HG03108 (cell line): ENCODE measurements around the gene CAAP1.
"Not testable (repeated sequence)": the region's sequence is repeated elsewhere in the genome, so short reads cannot be mapped to it uniquely, and the experiment has no call there.

Source experiments
- ATAC-seq: cut with Tn5 transposase; IDR thresholded peaks from one replicate; pipeline ENCODE4 v1.9.1; 2021; ENCODE audit warnings: moderate library complexity; ENCODE audit not compliant: unreplicated experiment

The CAAP1 gene

GRCh38 chr9:26850995-26851394 lies 41.6 kb downstream of the CAAP1 start:
- ATAC-seq, result no peak

GRCh38 chr9:26833792-26834191 lies 58.8 kb downstream of the CAAP1 start:
- no peak for ATAC-seq

DNA sequence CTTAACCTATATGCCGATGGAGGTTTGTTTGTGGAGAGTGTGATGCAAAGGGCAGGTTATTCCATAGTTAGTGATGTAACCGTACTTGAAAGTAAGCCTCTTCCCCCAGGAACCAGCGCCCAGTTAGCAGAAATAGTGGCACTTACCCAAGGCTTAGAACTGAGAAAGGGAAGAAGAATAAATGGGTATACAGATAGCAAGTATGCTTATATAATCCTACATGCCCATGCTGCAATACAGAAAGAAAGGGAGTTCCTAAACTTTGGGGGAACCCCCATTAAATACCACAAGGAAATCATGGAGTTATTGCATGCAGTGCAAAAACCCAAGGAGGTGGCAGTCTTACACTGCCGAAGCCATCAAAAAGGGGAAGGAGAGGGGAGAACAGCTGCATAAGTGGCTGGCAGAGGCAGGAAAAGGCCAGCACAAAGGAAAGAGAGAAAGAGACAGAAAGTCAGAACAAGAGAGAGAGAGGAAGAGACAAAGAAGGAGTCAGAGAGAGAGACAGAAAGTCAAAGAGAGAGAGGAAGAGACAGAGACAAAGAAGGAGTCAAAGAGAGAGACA lies 64.1 kb downstream of the CAAP1 start:
- ATAC-seq, result not testable (repeated sequence)

GRCh38 chr9:26814799-26815198 lies 77.8 kb downstream of the CAAP1 start:
- ATAC-seq, result no peak

DNA sequence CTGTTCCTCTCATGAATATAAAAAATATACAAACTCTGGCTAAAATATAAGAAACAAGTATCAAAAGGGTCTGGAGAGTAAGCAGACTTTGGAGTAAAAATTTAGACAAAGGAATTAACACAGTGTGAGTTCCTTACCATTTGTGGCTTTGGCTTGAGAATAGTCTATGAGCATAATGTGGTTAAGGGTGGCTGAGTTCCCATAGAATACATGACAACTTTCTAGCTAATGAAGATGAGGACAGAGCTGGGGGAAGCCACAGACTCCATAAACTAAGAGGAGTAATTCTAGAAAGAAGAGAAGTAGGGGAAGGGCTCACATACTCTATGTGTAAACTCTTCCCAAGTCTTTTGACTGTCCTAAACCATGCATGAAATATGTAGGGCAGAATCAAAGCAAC lies 79.4 kb downstream of the CAAP1 start:
- ATAC-seq, result no peak

DNA sequence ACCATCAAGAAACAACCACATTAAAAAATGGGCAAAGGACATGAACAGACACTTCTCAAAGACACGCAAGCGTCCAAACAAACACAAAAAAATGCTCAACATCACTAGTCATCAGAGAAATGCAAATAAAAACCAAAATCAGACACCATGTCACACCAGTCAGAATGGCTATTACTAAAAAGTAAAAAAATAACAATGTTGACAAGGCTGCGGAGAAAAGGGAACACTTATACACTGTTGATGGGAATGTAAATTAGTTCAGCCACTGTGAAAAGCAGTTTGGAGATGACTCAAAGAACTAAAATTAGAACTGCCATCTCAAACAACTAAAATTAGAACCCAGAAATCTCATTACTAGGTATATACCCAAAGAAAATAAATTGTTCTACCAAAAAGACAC lies 80.4 kb downstream of the CAAP1 start:
- no peak for ATAC-seq

DNA sequence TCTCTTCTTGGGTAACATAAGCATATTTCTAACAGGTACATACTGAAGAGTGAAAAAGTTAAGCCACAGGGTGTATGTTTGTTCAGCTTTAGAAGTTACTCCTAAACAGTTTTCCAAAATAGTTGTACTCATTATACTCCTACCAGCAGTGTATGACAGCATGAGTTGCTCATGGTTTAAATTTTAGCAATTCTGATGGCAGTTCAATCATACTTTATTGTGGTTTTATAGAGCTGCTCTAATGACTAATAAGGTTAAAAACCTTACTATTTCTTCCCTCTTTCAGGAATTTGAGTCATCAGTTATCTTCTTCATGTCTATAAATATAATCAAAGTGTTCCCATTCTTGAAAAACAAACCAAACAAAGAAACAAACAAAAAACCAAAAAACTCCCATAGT lies 81.5 kb downstream of the CAAP1 start:
- no peak for ATAC-seq

GRCh38 chr9:26809795-26810194 lies 82.8 kb downstream of the CAAP1 start:
- no peak for ATAC-seq

DNA sequence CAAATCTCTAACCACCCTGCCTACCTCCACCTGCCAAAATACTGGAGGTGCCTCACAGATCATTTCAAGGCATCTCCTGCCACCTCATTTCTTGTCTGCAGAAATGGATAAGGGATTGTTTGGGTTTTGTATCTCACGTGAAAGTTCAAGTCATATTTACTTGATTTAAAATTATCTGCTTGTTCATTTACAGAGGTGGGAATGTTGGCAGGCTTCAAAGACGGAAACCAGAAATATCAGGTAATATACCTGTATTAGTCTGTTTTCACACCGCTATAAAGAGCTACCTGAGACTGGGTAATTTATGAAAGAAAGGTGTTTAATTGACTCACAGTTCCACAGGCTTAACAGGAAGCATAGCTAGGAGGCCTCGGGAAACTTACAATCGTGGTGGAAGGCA lies 85.4 kb downstream of the CAAP1 start:
- ATAC-seq, result no peak

- ATAC-seq, result no peak
These were observed 89.7 kb downstream of the CAAP1 start for GRCh38 chr9:26802921-26803320.

DNA sequence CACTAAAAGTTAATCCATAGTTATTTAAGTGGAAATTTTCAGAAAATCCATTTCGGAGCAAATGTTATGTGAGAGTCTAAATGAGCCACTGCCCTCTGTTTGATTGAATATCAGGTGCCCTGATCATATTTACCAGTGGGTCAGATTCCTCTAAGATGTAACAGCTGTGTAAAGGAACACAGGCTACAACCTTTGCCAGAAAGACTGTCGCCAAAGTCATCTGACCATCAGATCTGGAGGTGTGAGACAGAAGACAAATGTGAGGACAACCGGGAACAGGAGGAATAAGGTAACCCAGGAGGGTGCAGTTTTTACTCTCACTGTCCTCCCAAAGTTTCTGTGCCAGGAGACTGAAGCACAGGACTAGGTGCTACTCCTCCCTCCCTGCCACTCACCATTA lies 90.8 kb downstream of the CAAP1 start:
- no peak for ATAC-seq

DNA sequence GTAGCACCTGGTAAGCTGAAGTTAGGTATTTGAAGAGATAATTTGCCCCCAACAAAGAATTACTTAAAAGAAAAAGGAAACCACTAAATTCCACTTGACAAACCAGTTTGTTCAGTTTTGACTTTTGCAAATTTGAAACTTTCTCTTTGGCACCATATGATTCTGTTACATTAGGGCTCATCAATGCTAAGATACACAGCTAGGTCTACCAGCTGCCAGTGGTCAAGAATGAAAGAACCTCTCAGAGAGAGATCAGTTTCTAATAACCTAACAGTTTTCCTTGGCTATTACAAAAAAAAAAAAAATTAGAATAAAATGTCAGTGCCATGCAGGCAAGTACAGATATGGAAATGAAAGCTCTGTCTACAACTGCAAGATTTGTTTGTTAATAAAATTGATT lies 92.3 kb downstream of the CAAP1 start:
- ATAC-seq, result no peak

- no peak for ATAC-seq
These were observed 101.3 kb downstream of the CAAP1 start for GRCh38 chr9:26791274-26791673.
